Fibroblast of skin of scalp (primary cell): ENCODE results near the gene ADAMTSL2.
"Not testable (repeated sequence)": the region's sequence is repeated elsewhere in the genome, so short reads cannot be mapped to it uniquely, and the experiment has no call there.

Experiments
- DNase-seq: peaks from one replicate; pipeline ENCODE4 v3.0.0-alpha.2; 2013

Gene ADAMTSL2

DNA sequence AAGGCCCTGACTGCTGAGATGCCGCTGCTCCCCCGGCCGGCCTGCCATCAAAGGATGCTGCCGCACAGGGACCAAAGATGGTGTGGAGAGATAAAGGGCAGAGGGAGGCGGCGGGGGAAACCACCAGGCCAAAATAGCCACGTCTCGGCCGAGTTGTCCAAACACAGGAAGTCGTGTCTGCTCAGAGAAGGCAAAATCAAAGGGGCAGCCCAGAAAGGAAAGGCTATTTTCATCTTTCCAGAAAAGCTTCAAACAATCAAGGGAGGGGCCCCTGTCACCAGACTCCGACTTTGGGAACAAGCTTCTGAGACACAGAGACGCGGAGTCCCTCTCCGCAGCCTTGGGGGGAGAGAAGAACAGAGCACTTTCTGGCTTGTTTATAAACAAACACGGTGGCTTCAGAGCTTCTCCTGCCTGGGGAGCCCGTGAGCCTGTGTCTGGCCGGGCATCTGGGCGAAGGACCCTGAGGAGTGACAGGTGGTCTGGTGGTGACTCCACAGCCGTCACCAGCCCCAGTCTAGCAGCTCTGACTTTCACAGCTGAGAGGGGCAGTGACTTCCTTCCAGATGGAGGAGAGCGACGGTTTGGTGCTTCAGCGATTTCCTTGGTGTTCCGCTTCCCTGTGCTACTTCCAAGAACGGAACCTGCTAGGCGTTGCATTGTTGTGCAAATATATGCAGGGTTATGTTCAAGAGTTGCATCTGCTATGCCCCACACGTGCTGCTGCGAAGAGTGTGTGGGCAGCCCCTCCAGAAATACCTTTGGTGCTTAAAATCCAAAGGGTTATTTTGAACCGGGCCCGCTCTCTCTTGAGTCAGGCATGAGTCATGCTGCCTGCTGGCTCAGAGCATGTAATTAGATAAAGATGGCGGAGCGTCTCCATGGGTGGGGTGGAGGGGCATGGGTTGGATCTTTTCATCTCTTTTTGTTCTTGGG, 24.0 kb downstream of the ADAMTSL2 start:
- DNase-seq, result peak; percentile 83

DNA sequence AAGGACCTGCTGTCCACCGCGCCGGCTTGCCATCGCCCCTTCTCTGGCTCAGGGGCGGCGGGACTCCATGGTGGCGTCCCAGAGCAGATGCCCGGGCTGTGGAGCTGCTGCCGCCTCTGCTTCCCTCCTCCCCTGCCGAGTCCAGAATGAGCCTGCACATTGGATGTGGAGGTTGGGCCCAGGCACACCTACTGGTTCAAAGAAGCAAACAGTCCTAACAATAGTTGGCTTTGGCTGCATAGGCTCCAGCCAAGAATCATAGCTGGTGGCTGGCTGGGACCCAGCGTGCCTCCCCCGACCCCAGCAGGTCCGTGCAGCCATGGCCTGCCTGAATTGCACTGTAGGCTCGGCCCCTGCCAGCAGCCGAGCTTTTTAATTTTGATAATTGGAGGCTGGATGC, 25.8 kb downstream of the ADAMTSL2 start:
- no peak for DNase-seq

DNA sequence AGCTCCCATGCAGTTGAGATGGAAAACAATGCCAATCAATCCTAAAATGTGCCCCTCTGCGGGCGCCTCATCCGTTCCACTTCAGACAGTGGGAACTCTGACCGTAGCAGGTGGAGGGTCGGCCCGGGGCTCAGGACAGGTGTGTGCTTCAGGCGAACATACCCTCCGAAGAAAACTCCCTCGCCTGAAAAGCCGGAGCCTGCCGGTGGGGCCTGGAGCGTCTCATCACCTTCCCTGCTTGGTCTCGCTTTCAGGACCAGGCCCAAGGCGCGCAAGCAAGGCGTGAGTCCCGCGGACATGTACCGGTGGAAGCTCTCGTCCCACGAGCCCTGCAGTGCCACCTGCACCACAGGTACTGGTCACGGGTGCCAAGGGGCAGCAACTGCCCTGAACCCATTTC, 26.4 kb downstream of the ADAMTSL2 start:
- no peak for DNase-seq

DNA sequence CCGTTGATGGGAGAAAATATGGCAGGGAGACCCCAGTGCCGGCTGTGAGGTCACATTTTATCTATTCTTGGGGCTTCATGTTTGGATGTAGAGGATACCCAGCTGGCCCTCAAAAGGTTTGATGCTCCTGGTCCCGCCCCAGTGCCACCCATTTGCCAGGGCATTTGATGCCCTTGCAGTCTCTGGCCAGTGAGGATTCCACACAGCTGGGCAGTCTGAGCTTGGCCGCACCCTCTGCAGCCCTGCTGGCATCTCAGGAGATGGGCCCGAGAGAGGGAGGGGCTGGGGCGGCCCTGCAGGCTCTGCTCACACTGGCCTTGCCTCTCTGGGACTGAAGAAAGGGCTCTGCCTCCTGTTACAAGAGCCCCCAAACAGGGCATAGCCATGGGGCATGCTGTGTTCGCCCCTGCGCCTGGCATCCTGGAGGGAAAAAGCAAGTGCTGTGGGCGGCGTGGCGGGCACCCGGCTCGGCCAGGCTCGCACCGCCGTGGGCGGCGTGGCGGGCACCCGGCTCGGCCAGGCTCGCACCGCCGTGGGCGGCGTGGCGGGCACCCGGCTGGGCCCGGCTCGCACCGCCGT, 27.6 kb downstream of the ADAMTSL2 start:
- no peak for DNase-seq

DNA sequence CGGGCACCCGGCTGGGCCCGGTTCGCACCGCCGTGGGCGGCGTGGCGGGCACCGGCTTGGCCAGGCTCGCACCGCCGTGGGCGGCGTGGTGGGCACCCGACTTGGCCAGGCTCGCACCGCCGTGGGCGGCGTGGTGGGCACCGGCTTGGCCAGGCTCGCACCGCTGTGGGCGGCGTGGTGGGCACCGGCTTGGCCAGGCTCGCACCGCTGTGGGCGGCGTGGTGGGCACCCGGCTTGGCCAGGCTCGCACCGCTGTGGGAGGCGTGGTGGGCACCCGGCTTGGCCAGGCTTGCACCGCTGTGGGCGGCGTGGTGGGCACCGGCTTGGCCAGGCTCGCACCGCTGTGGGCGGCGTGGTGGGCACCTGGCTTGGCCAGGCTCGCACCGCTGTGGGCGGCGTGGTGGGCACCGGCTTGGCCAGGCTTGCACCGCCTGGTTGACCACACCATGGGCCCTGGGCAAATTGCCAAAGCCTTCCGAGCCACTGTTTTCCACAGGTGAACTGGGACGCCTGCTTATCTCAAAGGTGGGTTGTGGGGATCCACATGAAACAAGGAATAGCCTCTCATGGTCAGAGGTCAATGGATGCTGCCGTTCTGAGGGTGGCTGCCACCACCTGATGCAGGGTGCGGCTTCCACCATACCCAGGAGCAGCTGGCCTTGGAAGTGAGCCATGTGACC, 28.2 kb downstream of the ADAMTSL2 start:
- no peak for DNase-seq

DNA sequence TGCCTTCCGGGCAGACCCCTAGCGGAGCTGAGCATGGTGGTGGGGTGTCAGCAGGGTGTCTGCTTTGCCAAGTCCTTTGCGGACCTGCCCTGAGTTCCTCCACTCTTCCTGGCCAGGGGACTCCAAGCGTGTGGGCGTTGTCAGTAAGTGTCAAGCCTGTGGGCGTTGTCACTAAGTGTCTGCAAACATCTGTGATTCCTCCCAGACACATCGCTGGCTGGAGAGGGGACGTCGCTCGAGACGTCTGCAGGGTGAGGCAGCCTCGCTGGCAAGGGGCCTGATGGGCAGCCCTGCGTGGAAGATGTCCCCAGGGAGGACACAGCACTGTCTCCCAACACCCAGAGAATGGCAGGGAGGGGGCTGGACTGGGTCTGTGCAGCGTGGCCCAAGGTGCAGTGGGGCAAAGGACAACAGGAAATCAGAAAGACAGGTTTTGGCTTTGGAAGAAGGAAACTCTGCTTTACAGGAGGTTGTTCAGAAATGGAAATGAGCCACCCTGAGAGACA, 28.8 kb downstream of the ADAMTSL2 start:
- DNase-seq, result peak; percentile 25

DNA sequence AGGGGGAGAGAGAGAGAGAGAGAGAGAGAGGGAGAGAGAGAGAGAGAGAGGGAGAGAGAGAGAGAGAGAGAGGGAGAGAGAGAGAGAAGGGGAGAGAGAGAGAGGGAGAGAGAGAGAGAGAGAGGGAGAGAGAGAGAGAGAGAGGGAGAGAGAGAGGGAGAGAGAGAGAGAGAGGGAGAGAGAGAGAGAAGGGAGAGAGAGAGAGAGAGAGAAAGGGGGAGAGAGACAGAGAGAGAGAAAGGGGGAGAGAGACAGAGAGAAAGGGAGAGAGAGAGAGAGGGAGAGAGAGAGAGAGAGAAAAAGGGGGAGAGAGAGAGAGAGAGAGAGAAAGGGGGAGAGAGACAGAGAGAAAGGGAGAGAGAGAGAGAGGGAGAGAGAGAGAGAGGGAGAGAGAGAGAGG, 29.3 kb downstream of the ADAMTSL2 start:
- DNase-seq, result not testable (repeated sequence)

DNA sequence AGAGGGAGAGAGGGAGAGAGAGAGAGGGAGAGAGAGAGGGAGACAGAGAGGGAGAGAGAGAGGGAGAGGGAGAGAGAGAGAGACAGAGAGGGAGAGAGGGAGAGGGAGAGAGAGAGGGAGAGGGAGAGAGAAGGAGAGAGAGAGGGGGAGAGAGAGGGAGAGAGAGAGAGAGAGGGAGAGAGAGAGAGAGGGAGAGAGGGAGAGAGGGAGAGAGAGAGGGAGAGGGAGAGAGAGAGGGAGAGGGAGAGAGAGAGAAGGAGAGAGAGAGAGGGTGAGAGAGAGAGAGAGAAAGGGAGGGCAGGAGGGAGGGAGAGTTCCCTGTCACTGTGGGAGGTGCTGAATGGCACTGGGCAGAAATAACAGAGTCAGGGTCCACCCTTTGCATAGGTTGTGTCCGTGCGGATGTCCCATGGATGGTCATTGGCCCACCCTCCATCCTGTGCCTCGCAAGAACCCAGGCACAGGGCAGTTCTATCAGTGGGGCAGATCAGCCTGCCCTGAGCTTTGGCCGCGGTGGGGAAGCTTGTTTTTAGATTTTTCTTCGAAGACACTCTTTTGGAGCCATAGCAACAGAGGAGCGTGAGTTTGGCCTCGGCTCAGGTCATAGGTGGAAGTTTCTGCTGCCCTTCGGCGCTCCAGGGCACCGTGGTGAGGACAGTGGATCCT, 30.1 kb downstream of the ADAMTSL2 start:
- DNase-seq, result no peak

DNA sequence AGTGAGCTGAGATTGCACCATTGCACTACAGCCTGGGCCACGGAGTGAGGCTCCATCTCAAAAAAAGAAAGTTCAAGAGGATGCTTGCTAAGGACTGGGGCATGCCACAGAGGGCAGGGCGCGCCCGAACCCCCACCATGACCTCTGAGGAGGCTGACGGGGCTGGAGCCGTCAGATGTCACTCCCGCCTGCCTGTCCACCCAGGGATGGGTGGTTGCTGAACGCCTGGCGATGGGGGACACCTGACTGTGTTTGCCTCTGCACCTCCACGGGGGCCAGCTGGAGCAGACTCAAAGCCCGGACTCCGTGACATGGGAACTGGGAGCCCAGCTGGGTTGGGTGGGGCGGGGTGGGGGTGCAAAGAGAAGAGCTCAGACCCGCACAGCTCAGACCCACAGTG, 31.9 kb downstream of the ADAMTSL2 start:
- no peak for DNase-seq

DNA sequence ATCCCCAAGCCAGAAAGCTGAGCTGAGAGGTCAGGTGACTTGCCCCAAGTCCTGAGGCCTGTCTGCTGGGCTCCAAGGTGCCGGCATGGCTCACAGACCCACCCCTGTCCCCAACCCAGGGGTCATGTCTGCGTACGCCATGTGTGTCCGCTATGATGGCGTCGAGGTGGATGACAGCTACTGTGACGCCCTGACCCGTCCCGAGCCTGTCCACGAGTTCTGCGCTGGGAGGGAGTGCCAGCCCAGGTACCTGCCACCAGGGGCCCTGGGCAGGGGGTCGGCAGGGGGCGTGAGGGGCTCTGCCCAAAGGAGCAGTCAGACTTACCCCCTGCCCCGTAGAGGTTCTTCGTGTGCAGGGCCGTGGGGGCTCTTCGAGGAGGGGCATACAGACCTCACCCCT, 32.3 kb downstream of the ADAMTSL2 start:
- no peak for DNase-seq

DNA sequence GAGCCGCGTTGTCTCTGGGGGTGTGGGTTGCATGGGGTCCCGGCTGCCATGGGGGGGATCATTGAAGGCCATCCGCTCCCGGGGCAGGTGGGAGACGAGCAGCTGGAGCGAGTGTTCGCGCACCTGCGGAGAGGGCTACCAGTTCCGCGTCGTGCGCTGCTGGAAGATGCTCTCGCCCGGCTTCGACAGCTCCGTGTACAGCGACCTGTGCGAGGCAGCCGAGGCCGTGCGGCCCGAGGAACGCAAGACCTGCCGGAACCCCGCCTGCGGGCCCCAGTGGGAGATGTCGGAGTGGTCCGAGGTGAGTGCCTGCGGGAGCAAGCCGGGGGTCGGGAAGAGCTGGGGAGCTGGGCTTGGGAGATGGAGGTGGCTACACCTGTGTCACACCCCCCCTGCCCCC, 33.7 kb downstream of the ADAMTSL2 start:
- no peak for DNase-seq

DNA sequence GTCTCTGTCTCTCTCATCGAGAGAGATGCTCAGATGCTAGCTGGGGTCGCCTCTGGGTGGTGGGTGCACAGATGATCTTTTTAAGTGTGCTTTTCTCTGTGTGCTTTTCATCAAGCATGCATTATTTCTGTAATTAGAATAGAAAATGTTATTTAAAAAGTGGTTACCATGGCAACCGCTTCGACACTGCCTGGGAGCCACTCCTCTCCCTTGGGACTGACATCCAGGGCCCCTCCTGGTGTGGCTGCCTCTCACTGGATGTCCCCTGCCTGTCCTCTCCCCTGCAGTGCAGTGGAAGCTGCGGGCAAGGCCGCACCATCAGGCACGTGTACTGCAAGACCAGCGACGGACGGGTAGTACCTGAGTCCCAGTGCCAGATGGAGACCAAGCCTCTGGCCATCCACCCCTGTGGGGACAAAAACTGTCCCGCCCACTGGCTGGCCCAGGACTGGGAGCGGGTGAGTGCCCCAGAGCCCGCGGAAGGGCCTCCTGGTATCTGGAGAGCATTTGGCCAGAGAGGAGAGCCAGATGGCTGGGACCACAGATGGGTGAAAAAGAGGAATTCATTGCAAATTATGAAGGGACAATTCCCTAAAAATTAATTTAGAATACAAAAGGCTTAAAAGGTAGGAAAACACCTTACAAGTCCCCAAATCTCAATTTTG, 34.7 kb downstream of the ADAMTSL2 start:
- no peak for DNase-seq

DNA sequence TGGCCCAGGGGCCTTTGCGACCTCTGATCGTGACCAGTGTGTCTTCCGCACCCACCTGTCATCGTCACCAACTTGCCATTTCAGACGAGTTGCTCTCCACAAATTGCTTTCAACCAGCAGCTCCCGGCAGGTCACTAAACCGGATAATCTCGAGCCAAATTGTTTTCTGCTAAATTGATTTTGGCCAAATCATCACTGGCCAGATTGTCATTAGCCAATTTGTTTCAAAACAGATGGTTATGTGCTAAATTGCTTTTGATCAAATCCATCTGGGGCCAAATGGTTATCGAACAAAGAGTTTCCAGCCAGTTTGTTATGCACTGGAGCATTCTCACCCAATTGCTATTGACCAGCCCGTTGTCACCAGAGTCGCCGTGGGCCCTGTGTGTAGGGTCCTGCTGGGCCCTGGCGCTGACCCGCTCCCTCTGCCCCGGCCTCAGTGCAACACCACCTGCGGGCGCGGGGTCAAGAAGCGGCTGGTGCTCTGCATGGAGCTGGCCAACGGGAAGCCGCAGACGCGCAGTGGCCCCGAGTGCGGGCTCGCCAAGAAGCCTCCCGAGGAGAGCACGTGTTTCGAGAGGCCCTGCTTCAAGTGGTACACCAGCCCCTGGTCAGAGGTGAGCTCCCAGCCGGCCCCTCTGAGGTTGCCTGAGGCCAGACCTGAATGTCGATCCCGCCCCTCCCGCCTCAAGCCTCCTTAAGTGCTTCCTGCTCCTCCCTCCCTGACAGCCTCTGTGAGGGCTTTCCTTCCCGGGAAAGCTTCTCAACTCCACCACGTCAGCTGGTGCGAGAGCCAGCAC, 35.6 kb downstream of the ADAMTSL2 start:
- DNase-seq, result no peak

DNA sequence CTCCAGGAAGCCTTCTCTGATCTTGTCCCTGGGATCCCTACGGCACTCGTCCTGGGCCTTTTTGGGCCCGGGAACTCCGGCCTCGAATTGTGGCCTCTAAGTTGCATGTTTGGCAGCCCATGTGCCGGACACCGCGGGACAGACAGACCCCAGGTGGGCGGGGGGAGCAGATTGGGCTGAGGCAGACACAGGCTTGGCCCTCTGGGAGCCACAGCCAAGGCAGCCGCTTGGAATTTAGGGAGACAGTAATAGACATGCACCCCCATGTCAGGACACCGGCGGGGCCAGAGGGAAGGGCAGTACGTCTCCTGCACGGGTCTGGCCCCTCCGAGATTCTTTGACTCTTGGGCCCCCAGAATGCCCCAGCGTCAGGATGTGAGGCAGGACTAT, 36.2 kb downstream of the ADAMTSL2 start:
- no peak for DNase-seq

DNA sequence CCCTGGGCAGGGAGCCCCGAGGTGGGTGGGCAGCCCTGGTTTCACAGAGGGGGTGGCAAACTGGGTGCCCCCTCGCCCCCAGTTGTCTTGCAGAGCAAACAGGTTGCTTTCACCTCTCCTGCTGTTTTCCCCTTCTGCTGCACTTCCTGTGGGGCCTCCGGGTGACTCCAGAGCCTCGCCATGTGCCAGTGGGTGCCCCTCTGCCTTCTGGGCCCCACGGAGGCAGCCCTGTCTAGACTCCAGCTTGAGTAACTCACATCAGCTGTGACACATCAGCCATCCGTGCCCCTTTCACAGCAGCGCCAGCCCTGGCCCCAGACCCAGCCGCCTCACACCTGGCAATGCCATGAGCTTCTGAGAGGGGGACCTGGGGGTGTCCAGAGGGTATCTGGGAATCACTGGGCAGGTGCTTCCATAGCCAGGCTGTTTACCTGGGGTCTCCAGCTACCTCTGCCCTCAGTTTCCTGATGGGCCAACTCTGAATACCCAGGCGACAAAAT, 36.9 kb downstream of the ADAMTSL2 start:
- DNase-seq, result no peak

DNA sequence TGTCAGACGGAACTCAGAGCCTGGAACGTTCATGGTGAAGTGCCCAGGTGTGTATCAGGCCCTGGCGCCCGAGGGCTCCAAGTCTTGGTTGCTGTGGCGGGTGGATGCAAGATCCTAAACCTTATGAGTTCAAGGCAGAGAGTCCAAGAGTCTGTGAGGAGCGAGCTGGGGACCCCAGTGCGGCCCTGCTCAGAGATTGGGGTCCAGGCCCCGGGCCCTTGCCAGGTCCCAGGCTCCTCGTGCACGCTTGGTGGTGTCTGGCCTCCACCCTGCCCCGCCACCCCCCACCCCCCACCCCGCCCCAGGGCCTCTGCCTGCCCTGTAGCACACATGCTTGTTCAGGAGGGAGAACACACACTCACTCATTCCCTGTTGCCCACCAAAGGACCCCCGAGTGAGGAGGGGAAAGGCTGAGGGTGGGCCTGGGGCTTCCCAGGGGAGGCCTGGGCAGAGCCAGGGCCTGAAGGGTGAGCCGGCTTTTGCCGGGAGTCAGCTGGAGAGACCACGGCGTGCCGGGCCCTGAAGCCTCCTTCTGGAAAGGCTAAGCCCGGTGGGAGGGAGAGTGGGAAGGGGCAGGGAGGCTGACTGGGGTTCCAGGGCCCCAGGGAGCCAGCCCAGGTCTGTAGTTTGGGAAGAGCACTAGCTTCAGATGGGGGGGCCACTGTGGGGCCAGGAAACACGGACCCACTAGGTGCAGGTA, 37.5 kb downstream of the ADAMTSL2 start:
- DNase-seq, result no peak

DNA sequence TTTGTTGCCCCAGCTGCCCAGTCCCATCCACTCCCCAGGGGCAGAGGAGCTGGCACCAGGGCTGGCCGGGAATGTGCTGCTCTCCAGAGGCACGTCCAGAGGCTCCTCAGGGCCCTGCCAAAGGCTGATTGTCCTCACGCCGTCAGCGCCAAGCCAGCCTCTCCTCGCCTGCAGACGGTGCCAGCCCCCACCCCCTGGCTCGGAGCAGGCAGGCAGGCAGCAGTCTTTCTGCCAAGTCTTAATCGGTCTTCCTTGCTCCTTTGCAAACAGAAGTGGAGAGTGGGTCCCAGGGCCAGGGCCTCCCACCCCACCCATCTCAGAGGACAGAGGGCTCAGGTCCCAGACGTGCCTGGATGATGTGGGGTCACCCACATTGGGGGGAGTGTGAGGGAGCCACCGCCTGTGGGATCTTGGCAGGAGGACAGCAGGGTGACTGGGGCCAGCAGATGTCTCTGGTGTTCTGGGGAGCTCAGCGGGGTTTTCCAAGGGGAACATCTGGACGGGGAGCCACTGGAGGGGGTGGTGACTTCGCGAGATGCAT, 38.4 kb downstream of the ADAMTSL2 start:
- DNase-seq, result no peak

DNA sequence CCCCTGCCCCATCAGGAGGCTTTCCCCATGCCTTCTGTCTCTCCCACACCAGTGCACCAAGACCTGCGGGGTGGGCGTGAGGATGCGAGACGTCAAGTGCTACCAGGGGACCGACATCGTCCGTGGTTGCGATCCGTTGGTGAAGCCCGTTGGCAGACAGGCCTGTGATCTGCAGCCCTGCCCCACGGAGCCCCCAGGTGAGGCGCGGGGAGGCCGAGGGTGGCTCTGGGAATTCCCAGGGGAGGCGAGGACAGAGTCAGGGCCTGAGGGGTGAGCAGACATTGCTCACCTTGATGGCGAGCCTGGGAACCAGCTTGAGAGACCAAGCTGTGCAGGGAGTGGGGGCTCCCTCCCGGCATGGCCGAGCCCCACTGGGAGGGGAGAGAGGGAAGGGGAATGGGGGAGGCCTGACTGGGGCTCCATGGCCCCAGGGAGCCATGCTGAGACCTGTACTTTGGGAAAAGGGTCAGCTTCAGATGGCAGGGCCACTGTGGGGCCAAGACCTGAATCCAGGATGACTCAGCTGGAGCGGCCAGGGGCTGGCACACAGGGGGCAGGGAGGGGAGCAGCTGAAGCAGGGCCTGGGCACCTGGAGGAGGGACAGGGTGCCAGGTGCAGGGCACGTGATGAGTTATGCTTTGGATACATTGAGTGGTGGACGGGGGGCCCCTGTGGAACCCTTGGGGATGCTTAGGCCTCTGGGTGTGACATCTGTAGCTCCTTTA, 39.4 kb downstream of the ADAMTSL2 start:
- no peak for DNase-seq

DNA sequence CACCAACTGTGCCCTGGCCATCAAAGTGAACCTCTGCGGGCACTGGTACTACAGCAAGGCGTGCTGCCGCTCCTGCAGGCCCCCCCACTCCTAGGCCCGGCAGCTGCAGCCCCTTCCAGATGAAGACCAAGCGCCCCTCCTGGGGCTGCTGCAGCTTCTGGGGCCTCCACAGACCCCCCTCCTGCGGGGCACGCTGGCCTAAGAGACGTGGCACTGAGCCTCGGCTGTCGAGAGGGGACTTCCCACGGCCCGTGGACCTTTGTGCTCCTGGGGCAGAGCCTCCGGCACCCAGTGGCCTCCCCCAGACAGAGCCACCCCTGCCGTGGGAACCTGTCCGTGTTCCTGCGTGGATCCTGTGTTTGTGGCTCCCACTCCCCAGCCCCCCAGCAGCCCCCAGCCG, 40.3 kb downstream of the ADAMTSL2 start:
- DNase-seq, result no peak
